CD4-positive, CD25-positive, alpha-beta regulatory T cell (primary cell): ENCODE measurements around the gene SLC9C1. TPM values are rescaled to one million over a fixed set of nuclear protein-coding genes. Genes with fewer than 3 reads are reported as not detected.

Source experiments
- ATAC-seq, 2 donors: fragments of 150-1000 bp; cut with Tn5 transposase; one replicate each; pipeline ENCODE4 v1.10.0; 2021; ENCODE audit warnings: low read depth in 2 of 2, moderate number of reproducible peaks in 2 of 2, moderate library complexity in 1 of 2
- DNase-seq, 3 donors: peaks; one replicate each; pipeline versions ENCODE4 v3.0.0 to v3.0.0-alpha.2; 2012 to 2022; ENCODE audit warnings: mixed read lengths in 1 of 3
- H3K27ac ChIP-seq: one replicate; pipeline ENCODE4 v1.7.0; 2013; ENCODE audit warnings: mild to moderate bottlenecking, low read length; ENCODE audit not compliant: insufficient read depth, poor library complexity, severe bottlenecking
- H3K27me3 ChIP-seq: one replicate; pipeline ENCODE4 v1.7.0; 2013; ENCODE audit warnings: low read length; ENCODE audit not compliant: control insufficient read depth, insufficient read depth
- H3K36me3 ChIP-seq: one replicate; pipeline ENCODE4 v1.7.0; 2013; ENCODE audit warnings: mild to moderate bottlenecking, low read length, moderate library complexity; ENCODE audit not compliant: control insufficient read depth, insufficient read depth
- H3K4me1 ChIP-seq: 2 replicates; pipeline ENCODE4 v1.7.0; 2013; ENCODE audit warnings: mild to moderate bottlenecking, low read length; ENCODE audit not compliant: insufficient read depth, control insufficient read depth, poor library complexity, severe bottlenecking
- H3K4me3 ChIP-seq: one replicate; pipeline ENCODE4 v1.7.0; 2013; ENCODE audit warnings: low read depth, mild to moderate bottlenecking, low read length, moderate library complexity
- H3K9me3 ChIP-seq, 2 experiments: 1 replicate in 1 of 2; 2 replicates in 1 of 2; pipeline ENCODE4 v1.7.0; 2013; ENCODE audit warnings: low read length in 2 of 2, mild to moderate bottlenecking in 1 of 2, moderate library complexity in 1 of 2; ENCODE audit not compliant: control insufficient read depth in 2 of 2
- H3K27ac Mint-ChIP-seq, 3 donors: one replicate each; pipeline ENCODE4 v1.8.0; 2020 to 2022; ENCODE audit warnings: mild to moderate bottlenecking in 3 of 3, mixed read lengths in 3 of 3, moderate library complexity in 2 of 3
- H3K27me3 Mint-ChIP-seq: one replicate; pipeline ENCODE4 v1.8.0; 2022; ENCODE audit warnings: mild to moderate bottlenecking, mixed read lengths
- H3K36me3 Mint-ChIP-seq: one replicate; pipeline ENCODE4 v1.8.0; 2020; ENCODE audit warnings: mixed read lengths
- H3K4me1 Mint-ChIP-seq, 4 donors: one replicate each; pipeline ENCODE4 v1.8.0; 2020 to 2022; ENCODE audit warnings: mixed read lengths in 4 of 4, mild to moderate bottlenecking in 1 of 4
- H3K4me3 Mint-ChIP-seq, 4 donors: one replicate each; pipeline ENCODE4 v1.8.0; 2020 to 2022; ENCODE audit warnings: mild to moderate bottlenecking in 4 of 4, mixed read lengths in 4 of 4, moderate library complexity in 3 of 4
- H3K9me3 Mint-ChIP-seq, 7 donors: one replicate each; pipeline ENCODE4 v1.8.0; 2020 to 2022; ENCODE audit warnings: mixed read lengths in 7 of 7, mild to moderate bottlenecking in 3 of 7, moderate library complexity in 2 of 7
- polyA plus RNA-seq, 4 donors: library from polyadenylated mRNA; unstranded; fragments of 300-500 nt; fragmentation: Illumina TruSeq; gene quantifications; one replicate each; pipeline ENCODE4 v1.2.3, GENCODE V29; 2021
- total RNA-seq: library from RNA; stranded (reverse); gene quantifications from one replicate; pipeline ENCODE4 v1.2.3, GENCODE V29; 2022

The SLC9C1 gene
- total RNA-seq (not detected), polyA plus RNA-seq (not detected)

- Histone ChIP-seq H3K4me1 (peaks cover 11% of the 10 kb centered on the region), H3K9me3 (no peaks in the 10 kb centered on the region), H3K36me3 (no peaks in the 10 kb centered on the region), H3K4me3 (no peak within 1 kb of the TSS), H3K27ac (no peak within 1 kb of the TSS), H3K27me3 (no peaks in the 10 kb centered on the region)
- peak; percentile 7 to 73 (median 45) for DNase-seq
- H3K9me3 Mint-ChIP-seq = peaks cover 0 to 1% (median 0%) of the 10 kb centered on the region in 7 donors
- no peaks in the 10 kb centered on the region for H3K36me3 Mint-ChIP-seq
- peaks cover 8 to 26% (median 19%) of the 10 kb centered on the region in 4 donors for H3K4me1 Mint-ChIP-seq
- peak within 1 kb of the TSS in 2 of 3 donors; percentile 15 to 81 for H3K27ac Mint-ChIP-seq
- peak; percentile 56 to 64 for ATAC-seq
- peak within 1 kb of the TSS in 2 of 4 donors; percentile 42 to 67 for H3K4me3 Mint-ChIP-seq
- H3K27me3 Mint-ChIP-seq = peaks cover 7% of the 10 kb centered on the region
Observed at GRCh38 chr3:112293368-112294321, at the start of gene SLC9C1. Gene SLC9C1 (minus strand): TSS chr3:112294216. CDS start chr3:112286791, 7,425 bp downstream.

- Histone ChIP-seq H3K4me3 (no peak overlapping the region), H3K27me3 (peaks cover 2% of the 10 kb centered on the region), H3K27ac (no peak overlapping the region), H3K4me1 (no peaks in the 10 kb centered on the region), H3K9me3 (no peaks in the 10 kb centered on the region), H3K36me3 (no peaks in the 10 kb centered on the region)
- Mint-ChIP-seq H3K4me1 (peaks cover 0 to 45% (median 11%) of the 10 kb centered on the region in 4 donors), H3K27me3 (no peaks in the 10 kb centered on the region), H3K27ac (peak overlapping the region in 2 of 3 donors; percentile 18 to 55), H3K9me3 (peaks cover 0 to 6% (median 0%) of the 10 kb centered on the region in 7 donors), H3K4me3 (no peak overlapping the region), H3K36me3 (peaks cover 3% of the 10 kb centered on the region)
- DNase-seq (no peak), ATAC-seq (no peak)
Observed at GRCh38 chr3:112341386-112341785, 47.4 kb upstream of the SLC9C1 start.

- H3K4me1 Mint-ChIP-seq = peaks cover 0 to 55% (median 16%) of the 10 kb centered on the region in 4 donors
- no peak overlapping the region for H3K4me3 ChIP-seq
- ATAC-seq (no peak), DNase-seq (no peak)
- no peaks in the 10 kb centered on the region for H3K9me3 ChIP-seq
- H3K27ac ChIP-seq = no peak overlapping the region
- H3K4me3 Mint-ChIP-seq = no peak overlapping the region
- H3K9me3 Mint-ChIP-seq = peaks cover 0 to 6% (median 0%) of the 10 kb centered on the region in 7 donors
- peak overlapping the region in 2 of 3 donors; percentile 21 to 38 for H3K27ac Mint-ChIP-seq
- no peaks in the 10 kb centered on the region for H3K4me1 ChIP-seq
- H3K36me3 Mint-ChIP-seq = no peaks in the 10 kb centered on the region
- peaks cover 5% of the 10 kb centered on the region for H3K27me3 ChIP-seq
- peaks cover 4% of the 10 kb centered on the region for H3K27me3 Mint-ChIP-seq
- no peaks in the 10 kb centered on the region for H3K36me3 ChIP-seq
Observed at GRCh38 chr3:112339609-112340008, 45.6 kb upstream of the SLC9C1 start.

- H3K4me3 Mint-ChIP-seq = peak overlapping the region in 1 of 4 donors; percentile 45
- peaks cover 0 to 6% (median 0%) of the 10 kb centered on the region in 7 donors for H3K9me3 Mint-ChIP-seq
- no peak overlapping the region for H3K27ac ChIP-seq
- no peak overlapping the region for H3K27ac Mint-ChIP-seq
- no peaks in the 10 kb centered on the region for H3K4me1 ChIP-seq
- H3K27me3 Mint-ChIP-seq = peaks cover 8% of the 10 kb centered on the region
- no peak overlapping the region for H3K4me3 ChIP-seq
- no peaks in the 10 kb centered on the region for H3K9me3 ChIP-seq
- ATAC-seq = no peak
- DNase-seq = no peak
- H3K4me1 Mint-ChIP-seq = peaks cover 0 to 60% (median 19%) of the 10 kb centered on the region in 4 donors
- H3K36me3 Mint-ChIP-seq = no peaks in the 10 kb centered on the region
- H3K27me3 ChIP-seq = peaks cover 5% of the 10 kb centered on the region
- no peaks in the 10 kb centered on the region for H3K36me3 ChIP-seq
Observed at GRCh38 chr3:112339134-112339533, 45.1 kb upstream of the SLC9C1 start.

- Histone ChIP-seq H3K9me3 (no peaks in the 10 kb centered on the region), H3K27ac (no peak overlapping the region), H3K36me3 (no peaks in the 10 kb centered on the region), H3K27me3 (peaks cover 8% of the 10 kb centered on the region), H3K4me1 (no peaks in the 10 kb centered on the region), H3K4me3 (no peak overlapping the region)
- Mint-ChIP-seq H3K9me3 (peaks cover 0 to 2% (median 0%) of the 10 kb centered on the region in 7 donors), H3K27me3 (peaks cover 13% of the 10 kb centered on the region), H3K4me3 (no peak overlapping the region), H3K4me1 (peaks cover 0 to 65% (median 23%) of the 10 kb centered on the region in 4 donors), H3K36me3 (no peaks in the 10 kb centered on the region), H3K27ac (no peak overlapping the region)
- ATAC-seq (no peak), DNase-seq (no peak)
Observed at GRCh38 chr3:112338727-112339056, 44.7 kb upstream of the SLC9C1 start.

GRCh38 chr3:112338021-112338726, 44.2 kb upstream of the SLC9C1 start:
- peaks cover 0 to 70% (median 25%) of the 10 kb centered on the region in 4 donors for H3K4me1 Mint-ChIP-seq
- no peak for DNase-seq

GRCh38 chr3:112335434-112335781, 41.4 kb upstream of the SLC9C1 start:
- Mint-ChIP-seq H3K27me3 (peaks cover 29% of the 10 kb centered on the region), H3K4me3 (peak overlapping the region in 2 of 4 donors; percentile 29 to 79), H3K4me1 (peaks cover 0 to 67% (median 26%) of the 10 kb centered on the region in 4 donors), H3K36me3 (no peaks in the 10 kb centered on the region), H3K9me3 (peaks cover 0 to 2% (median 0%) of the 10 kb centered on the region in 7 donors), H3K27ac (peak overlapping the region in 2 of 3 donors; percentile 42 to 77)
- no peak for DNase-seq
- Histone ChIP-seq H3K4me1 (peaks cover 11% of the 10 kb centered on the region), H3K9me3 (no peaks in the 10 kb centered on the region), H3K4me3 (peak overlapping the region; percentile 9), H3K27me3 (peaks cover 6% of the 10 kb centered on the region), H3K27ac (no peak overlapping the region), H3K36me3 (no peaks in the 10 kb centered on the region)
- ATAC-seq = no peak

More at GRCh38 chr3:112338021-112338726, 44.2 kb upstream of the SLC9C1 start:
- Histone ChIP-seq H3K9me3 (no peaks in the 10 kb centered on the region), H3K27me3 (peaks cover 6% of the 10 kb centered on the region), H3K4me3 (no peak overlapping the region), H3K4me1 (peaks cover 5% of the 10 kb centered on the region), H3K36me3 (no peaks in the 10 kb centered on the region), H3K27ac (no peak overlapping the region)
- H3K27ac Mint-ChIP-seq = no peak overlapping the region
- H3K27me3 Mint-ChIP-seq = peaks cover 18% of the 10 kb centered on the region
- peaks cover 0 to 2% (median 0%) of the 10 kb centered on the region in 7 donors for H3K9me3 Mint-ChIP-seq
- no peak overlapping the region for H3K4me3 Mint-ChIP-seq
- no peaks in the 10 kb centered on the region for H3K36me3 Mint-ChIP-seq
- no peak for ATAC-seq
